HCT116 (cell line): ENCODE results near the gene MAPRE2.

Experiments used
- ATF3 ChIP-seq: IDR thresholded peaks from 2 replicates; pipeline ENCODE4 v1.6.1; 2012
- CBX3 ChIP-seq: IDR thresholded peaks from 2 replicates; pipeline ENCODE4 v1.6.1; 2012; ENCODE audit warnings: low read depth
- CTCF ChIP-seq, 3 experiments: fragments of 200-600 bp in 1 of 3; sonication (generic) in 1 of 3; IDR thresholded peaks in 2 of 3; conservative IDR thresholded peaks in 1 of 3; 2 replicates each; pipeline ENCODE4 v1.5.1; 2012 to 2017; ENCODE audit warnings: low read depth in 2 of 3, low read length in 2 of 3, antibody characterized with exemption in 1 of 3, borderline replicate concordance in 1 of 3, control low read depth in 1 of 3, mild to moderate bottlenecking in 1 of 3, mixed read lengths in 1 of 3, mixed run types in 1 of 3, moderate library complexity in 1 of 3; ENCODE audit not compliant: insufficient read depth in 1 of 3
- EZH2 ChIP-seq: fragments of 200-600 bp; sonication (generic); IDR thresholded peaks from 2 replicates; pipeline ENCODE4 v1.6.1; 2017; ENCODE audit warnings: antibody characterized with exemption, mixed run types
- MAX ChIP-seq: IDR thresholded peaks from 2 replicates; pipeline ENCODE4 v1.6.1; 2012
- POLR2A ChIP-seq: IDR thresholded peaks from 2 replicates; pipeline ENCODE4 v1.7.0; 2011; ENCODE audit warnings: borderline replicate concordance; ENCODE audit not compliant: insufficient read depth, insufficient read length; ENCODE audit errors: extremely low read depth
- POLR2AphosphoS5 ChIP-seq: IDR thresholded peaks from 2 replicates; pipeline ENCODE4 v1.6.1; 2011; ENCODE audit warnings: mild to moderate bottlenecking, low read depth, low read length, moderate library complexity
- REST ChIP-seq: IDR thresholded peaks from 2 replicates; pipeline ENCODE4 v1.6.1; 2012; ENCODE audit warnings: low read depth
- ZBTB33 ChIP-seq: IDR thresholded peaks from 2 replicates; pipeline ENCODE4 v1.6.1; 2011; ENCODE audit warnings: mild to moderate bottlenecking, low read length, moderate library complexity; ENCODE audit not compliant: insufficient replicate concordance; ENCODE audit errors: extremely low read depth
- ZNF274 ChIP-seq: fragments of 200-500 bp; sonication (Bioruptor generic); IDR thresholded peaks from 2 replicates; pipeline ENCODE4 v1.6.1; 2014; ENCODE audit warnings: mild to moderate bottlenecking, low read depth, low read length, inconsistent platforms

- no peak for TF ChIP-seq MAX
- no peak for TF ChIP-seq POLR2AphosphoS5
- no peak for TF ChIP-seq CTCF (IDR thresholded peaks at IDR 0.05 in 2 of 3, conservative IDR thresholded peaks at IDR 0.05 in 1 of 3; ENCODE audit: borderline replicate concordance in 1 of 3, insufficient read depth in 1 of 3, low read depth in 2 of 3, low read length in 2 of 3)
- TF ChIP-seq ZBTB33: no peak
- TF ChIP-seq POLR2A: no peak
- no peak for TF ChIP-seq EZH2
- TF ChIP-seq REST: no peak
- TF ChIP-seq ZNF274: no peak
- no peak for TF ChIP-seq ATF3
- TF ChIP-seq CBX3: no peak
Measured at GRCh38 chr18:35183886-35184285, 142.7 kb downstream of the MAPRE2 start.
